Body of pancreas (tissue), 4 donors: ENCODE results near the gene DCLRE1A.

ENCODE experiments used
- CTCF ChIP-seq, 7 experiments: fragments of 450-650 bp in 4 of 7; fragments of 200-600 bp in 3 of 7; sonication (generic) in 3 of 7; IDR thresholded peaks; one replicate each; pipeline ENCODE4 v1.5.1; 2016 to 2019; ENCODE audit warnings: antibody characterized with exemption in 7 of 7
- POLR2A ChIP-seq, 3 donors: fragments of 450-650 bp; IDR thresholded peaks; one replicate each; pipeline ENCODE4 v1.6.1; 2016; ENCODE audit warnings: antibody characterized with exemption in 3 of 3, mild to moderate bottlenecking in 2 of 3

- no peak for TF ChIP-seq CTCF (IDR thresholded peaks at IDR 0.05)
- TF ChIP-seq POLR2A (IDR thresholded peaks at IDR 0.05), result no peak
These were observed 9.9 kb downstream of the DCLRE1A start for GRCh38 chr10:113843972-113844485.
